Sigmoid colon (tissue), 7 donors: ENCODE data around the gene ACSM6. TPM values are rescaled to one million over a fixed set of nuclear protein-coding genes. Genes with fewer than 3 reads are reported as not detected.
A peak's percentile ranks its signal among the peaks of the same experiment; 100 is the strongest.

Experiments
- DNase-seq: peaks from one replicate; pipeline ENCODE4 v3.0.0-alpha.2; 2019
- H3K27ac ChIP-seq, 4 donors: fragments of 200-600 bp; sonication (generic); one replicate each; pipeline ENCODE4 v1.5.1; 2016 to 2019; ENCODE audit warnings: mild to moderate bottlenecking in 1 of 4
- H3K27me3 ChIP-seq, 3 donors: fragments of 200-600 bp; sonication (generic); one replicate each; pipeline ENCODE4 v1.5.1; 2019; ENCODE audit warnings: mild to moderate bottlenecking in 1 of 3
- H3K36me3 ChIP-seq, 4 donors: fragments of 200-600 bp; sonication (generic); one replicate each; pipeline ENCODE4 v1.5.1; 2016 to 2019
- H3K4me1 ChIP-seq, 4 donors: fragments of 200-600 bp; sonication (generic); one replicate each; pipeline ENCODE4 v1.5.1; 2017 to 2019
- H3K4me3 ChIP-seq, 4 donors: fragments of 200-600 bp; sonication (generic); one replicate each; pipeline ENCODE4 v1.5.1; 2017 to 2019; ENCODE audit warnings: mild to moderate bottlenecking in 2 of 4, moderate library complexity in 1 of 4
- H3K9me3 ChIP-seq, 4 donors: fragments of 200-600 bp in 3 of 4; sonication (generic) in 3 of 4; one replicate each; pipeline versions ENCODE4 v1.5.1 to v1.6.1; 2013 to 2019
- CTCF ChIP-seq, 4 experiments: fragments of 450-650 bp in 3 of 4; fragments of 200-600 bp in 1 of 4; IDR thresholded peaks; one replicate each; pipeline ENCODE4 v1.5.1; 2016 to 2019; ENCODE audit warnings: antibody characterized with exemption in 4 of 4, mild to moderate bottlenecking in 3 of 4, moderate library complexity in 2 of 4
- EP300 ChIP-seq, 4 donors: sonication (generic); formaldehyde crosslinking; IDR thresholded peaks; one replicate each; pipeline ENCODE4 v1.6.1; 2017; ENCODE audit warnings: antibody characterized with exemption in 4 of 4
- POLR2A ChIP-seq, 2 donors: fragments of 450-650 bp; IDR thresholded peaks; one replicate each; pipeline ENCODE4 v1.6.1; 2016; ENCODE audit warnings: antibody characterized with exemption in 2 of 2, mild to moderate bottlenecking in 2 of 2, moderate library complexity in 2 of 2
- POLR2AphosphoS5 ChIP-seq, 4 donors: sonication (generic); formaldehyde crosslinking; IDR thresholded peaks; one replicate each; pipeline ENCODE4 v1.6.1; 2017; ENCODE audit warnings: antibody characterized with exemption in 4 of 4
- whole genome bisulfite sequencing, 2 donors: extraction: QIAGEN DNeasy Blood & Tissue Kit; methylation state at CpG; one replicate each; pipeline ENCODE4 v1.1.7; 2013; 5-methylcytosine and 5-hydroxymethylcytosine counted together
- intact Hi-C: fragments of 100-400 bp; cut with DNase I; formaldehyde crosslinking; loops from one replicate; pipeline ENCODE4 v1.15.1; 2023
- polyA plus RNA-seq, 3 donors: library from polyadenylated mRNA; stranded (reverse); fragments of 200-250 nt; gene quantifications; one replicate each; pipeline ENCODE4 v1.2.3, GENCODE V29; 2013
- total RNA-seq, 4 donors: library from RNA; depleted of rRNA; stranded (reverse); fragments of >200 nt; gene quantifications; one replicate each; pipeline ENCODE4 v1.1.0, GENCODE V29; 2016
- donor health status: healthy with polysubstance abuse.
- donor health status: Bipolar disorder and iron deficiency.
- donor health status: healthy.

The ACSM6 gene
- total and polyA plus RNA-seq, 7 donors, result 0.55 TPM; not detected in 6

GRCh38 chr10:95245425-95246055 lies 51.5 kb downstream of the ACSM6 start:
- no peak overlapping the region for H3K27ac ChIP-seq
- WGBS, 2 donors, result 62 to 66% methylated on average over 6 of the region's 6 CpGs
- H3K36me3 ChIP-seq, result no peaks in the 10 kb centered on the region
- H3K27me3 ChIP-seq, result no peaks in the 10 kb centered on the region
- intact Hi-C loops, result loop anchor here (1.0 to 5.0 kb wide), 2 partner anchors 47 to 117 kb away; partner anchors contain the start of gene PDLIM1
- peaks cover 0 to 14% (median 9%) of the 10 kb centered on the region in 4 donors for H3K4me1 ChIP-seq
- H3K9me3 ChIP-seq, result no peaks in the 10 kb centered on the region
- H3K4me3 ChIP-seq, result no peak overlapping the region
- no peak for DNase-seq
- TF ChIP-seq EP300 (IDR thresholded peaks at IDR 0.05), result no peak
- no peak for TF ChIP-seq POLR2AphosphoS5 (IDR thresholded peaks at IDR 0.05)
- no peak for TF ChIP-seq POLR2A (IDR thresholded peaks at IDR 0.05)
- no peak for TF ChIP-seq CTCF (IDR thresholded peaks at IDR 0.05)

GRCh38 chr10:95246582-95247051 lies 52.6 kb downstream of the ACSM6 start:
- Histone ChIP-seq H3K9me3 (no peaks in the 10 kb centered on the region), H3K27ac (peak overlapping the region in 3 of 4 donors; percentile 14 to 59 (median 27)), H3K27me3 (no peaks in the 10 kb centered on the region), H3K4me1 (peaks cover 0 to 14% (median 9%) of the 10 kb centered on the region in 4 donors), H3K4me3 (no peak overlapping the region), H3K36me3 (no peaks in the 10 kb centered on the region)
- intact Hi-C loops, result loop anchor here (1.0 to 5.0 kb wide), 2 partner anchors 46 to 116 kb away; partner anchors contain the start of gene PDLIM1
- DNase-seq, result peak; percentile 81
- WGBS, 2 donors, result 8 to 14% methylated on average over 1 of the region's 1 CpG
- TF ChIP-seq POLR2A (IDR thresholded peaks at IDR 0.05) (no peak), POLR2AphosphoS5 (IDR thresholded peaks at IDR 0.05) (peak in 1 of 4 donors; percentile 19), EP300 (IDR thresholded peaks at IDR 0.05) (no peak), CTCF (IDR thresholded peaks at IDR 0.05) (peak; percentile 31 to 82 (median 68))

- H3K27me3 ChIP-seq, result no peaks in the 10 kb centered on the region
- no peak for TF ChIP-seq CTCF (IDR thresholded peaks at IDR 0.05)
- TF ChIP-seq EP300 (IDR thresholded peaks at IDR 0.05), result no peak
- TF ChIP-seq POLR2AphosphoS5 (IDR thresholded peaks at IDR 0.05), result no peak
- TF ChIP-seq POLR2A (IDR thresholded peaks at IDR 0.05), result no peak
- intact Hi-C loops, result loop anchor here (5.0 kb wide), 1 partner anchor 45 kb away; the partner anchor contains the start of gene PDLIM1
- WGBS, 2 donors, result 50 to 65% methylated on average over 6 of the region's 6 CpGs
- no peaks in the 10 kb centered on the region for H3K36me3 ChIP-seq
- no peak overlapping the region for H3K4me3 ChIP-seq
- no peaks in the 10 kb centered on the region for H3K9me3 ChIP-seq
- peak overlapping the region in 3 of 4 donors; percentile 14 to 59 (median 27) for H3K27ac ChIP-seq
- DNase-seq, result no peak
- peaks cover 0 to 14% (median 9%) of the 10 kb centered on the region in 4 donors for H3K4me1 ChIP-seq
Measured at GRCh38 chr10:95247200-95247880, 53.3 kb downstream of the ACSM6 start.

GRCh38 chr10:95247881-95248583 lies 54.0 kb downstream of the ACSM6 start:
- Histone ChIP-seq H3K4me1 (peaks cover 0 to 14% (median 9%) of the 10 kb centered on the region in 4 donors), H3K4me3 (no peak overlapping the region), H3K27me3 (no peaks in the 10 kb centered on the region), H3K27ac (peak overlapping the region in 3 of 4 donors; percentile 14 to 59 (median 27)), H3K36me3 (no peaks in the 10 kb centered on the region), H3K9me3 (no peaks in the 10 kb centered on the region)
- no peak for DNase-seq
- intact Hi-C loops, result loop anchor here (5.0 kb wide), 1 partner anchor 44 kb away; the partner anchor contains the start of gene PDLIM1
- 91 to 95% methylated on average over 7 of the region's 7 CpGs for WGBS, 2 donors
- TF ChIP-seq CTCF (IDR thresholded peaks at IDR 0.05) (no peak), POLR2A (IDR thresholded peaks at IDR 0.05) (no peak), POLR2AphosphoS5 (IDR thresholded peaks at IDR 0.05) (no peak), EP300 (IDR thresholded peaks at IDR 0.05) (no peak)
